ENCODE results near the gene TLL2. TPM values are rescaled to one million over a fixed set of nuclear protein-coding genes. Genes with fewer than 3 reads are reported as not detected.

TLL2 gene
- polyA plus RNA-seq, 3 donors, result not detected

DNA sequence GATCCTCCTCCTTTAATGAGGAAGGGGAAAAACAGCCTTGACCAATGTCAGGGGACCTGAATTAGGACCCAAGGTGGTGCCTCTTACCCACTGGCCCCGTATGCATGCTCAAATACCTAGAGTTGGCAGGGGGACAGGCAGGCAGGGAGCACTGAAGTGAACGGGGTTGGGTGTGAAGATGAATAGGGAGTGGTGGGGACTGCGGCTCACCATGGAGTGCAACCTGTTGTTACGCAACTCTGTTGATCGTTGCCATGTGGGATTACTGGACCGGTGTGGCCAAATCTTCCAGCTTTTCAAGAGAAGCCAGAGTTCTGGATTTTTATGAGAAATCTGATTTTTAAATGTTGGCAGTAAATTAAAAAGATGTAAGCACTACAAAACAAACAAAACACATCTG lies 48.1 kb downstream of the TLL2 start:
- Mint-ChIP-seq H3K36me3 (no peaks in the 10 kb centered on the region), H3K4me3 (no peak overlapping the region), H3K9me3 (peaks cover 2 to 11% (median 3%) of the 10 kb centered on the region in 7 donors), H3K27me3 (ENCODE audit: low read depth in 3 of 3) (peaks cover 7 to 22% (median 19%) of the 10 kb centered on the region in 3 donors), H3K27ac (no peak overlapping the region), H3K4me1 (no peaks in the 10 kb centered on the region)
- Histone ChIP-seq H3K4me3 (replicated peaks in 1 of 3; ENCODE audit: low read depth in 2 of 3, low read length in 3 of 3) (no peak overlapping the region), H3K4me2 (replicated peaks; ENCODE audit: extremely low read depth, low read length, poor library complexity, severe bottlenecking) (no peak overlapping the region), H3K27ac (ENCODE audit: low read depth in 1 of 2, low read length in 2 of 2) (no peak overlapping the region), H3K4me1 (ENCODE audit: control insufficient read depth in 1 of 2, insufficient read depth in 2 of 2, low read length in 2 of 2) (no peaks in the 10 kb centered on the region), H3K9me3 (replicated peaks in 1 of 2; ENCODE audit: control insufficient read depth in 1 of 2, insufficient read depth in 1 of 2, low read length in 2 of 2) (peaks cover 0 to 3% of the 10 kb centered on the region in 2 donors), H2AFZ (ENCODE audit: insufficient read depth, low read depth, low read length, poor library complexity, severe bottlenecking) (no peak overlapping the region), H3K9ac (ENCODE audit: insufficient read depth, low read length, poor library complexity, severe bottlenecking) (no peak overlapping the region), H3K36me3 (replicated peaks in 1 of 2; ENCODE audit: control insufficient read depth in 1 of 2, insufficient read depth in 2 of 2, low read length in 2 of 2) (no peaks in the 10 kb centered on the region), H4K20me1 (ENCODE audit: insufficient read depth, low read length) (no peaks in the 10 kb centered on the region), H3K79me2 (ENCODE audit: insufficient read depth, low read length) (no peaks in the 10 kb centered on the region), H3K27me3 (ENCODE audit: control insufficient read depth in 2 of 2, insufficient read depth in 2 of 2, low read length in 2 of 2) (no peaks in the 10 kb centered on the region)
- 88% methylated on average over 1 of the region's 6 CpGs for WGBS (ENCODE audit: insufficient coverage)
- TF ChIP-seq, protein P1, sequence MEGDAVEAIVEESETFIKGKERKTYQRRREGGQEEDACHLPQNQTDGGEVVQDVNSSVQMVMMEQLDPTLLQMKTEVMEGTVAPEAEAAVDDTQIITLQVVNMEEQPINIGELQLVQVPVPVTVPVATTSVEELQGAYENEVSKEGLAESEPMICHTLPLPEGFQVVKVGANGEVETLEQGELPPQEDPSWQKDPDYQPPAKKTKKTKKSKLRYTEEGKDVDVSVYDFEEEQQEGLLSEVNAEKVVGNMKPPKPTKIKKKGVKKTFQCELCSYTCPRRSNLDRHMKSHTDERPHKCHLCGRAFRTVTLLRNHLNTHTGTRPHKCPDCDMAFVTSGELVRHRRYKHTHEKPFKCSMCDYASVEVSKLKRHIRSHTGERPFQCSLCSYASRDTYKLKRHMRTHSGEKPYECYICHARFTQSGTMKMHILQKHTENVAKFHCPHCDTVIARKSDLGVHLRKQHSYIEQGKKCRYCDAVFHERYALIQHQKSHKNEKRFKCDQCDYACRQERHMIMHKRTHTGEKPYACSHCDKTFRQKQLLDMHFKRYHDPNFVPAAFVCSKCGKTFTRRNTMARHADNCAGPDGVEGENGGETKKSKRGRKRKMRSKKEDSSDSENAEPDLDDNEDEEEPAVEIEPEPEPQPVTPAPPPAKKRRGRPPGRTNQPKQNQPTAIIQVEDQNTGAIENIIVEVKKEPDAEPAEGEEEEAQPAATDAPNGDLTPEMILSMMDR (IDR thresholded peaks at IDR 0.05), result no peak
- intact Hi-C loops (cut with micrococcal nuclease), result no loop called here
- no peak for DNase-seq

DNA sequence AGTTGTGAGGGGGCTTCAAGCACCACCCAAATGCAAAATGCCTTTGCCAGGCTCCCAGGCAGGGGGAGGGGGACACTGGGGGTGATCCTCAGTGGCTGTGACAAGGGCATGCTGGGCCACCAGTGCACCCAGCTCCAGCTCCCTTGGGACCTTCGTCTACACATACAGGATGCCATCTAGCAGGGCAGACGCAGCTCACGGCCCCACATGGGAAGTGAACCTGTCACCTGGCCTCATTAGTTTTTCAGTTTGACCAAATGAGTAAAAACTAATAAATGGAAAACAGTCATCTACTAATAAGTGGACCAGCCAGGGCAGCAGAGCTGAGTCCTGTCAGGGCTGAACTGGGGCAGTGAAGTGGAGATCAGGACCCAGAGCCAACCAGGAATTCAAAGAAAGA lies 50.2 kb downstream of the TLL2 start:
- H3K9ac ChIP-seq (ENCODE audit: insufficient read depth, low read length, poor library complexity, severe bottlenecking), result no peak overlapping the region
- DNase-seq, result no peak
- H3K27ac Mint-ChIP-seq, result no peak overlapping the region
- no peaks in the 10 kb centered on the region for H4K20me1 ChIP-seq (ENCODE audit: insufficient read depth, low read length)
- TF ChIP-seq, protein P1 (IDR thresholded peaks at IDR 0.05), result no peak
- no peak overlapping the region for H2AFZ ChIP-seq (ENCODE audit: insufficient read depth, low read depth, low read length, poor library complexity, severe bottlenecking)
- intact Hi-C loops (cut with micrococcal nuclease), result no loop called here
- peaks cover 6 to 20% (median 13%) of the 10 kb centered on the region in 3 donors for H3K27me3 Mint-ChIP-seq (ENCODE audit: low read depth in 3 of 3)
- H3K79me2 ChIP-seq (ENCODE audit: insufficient read depth, low read length), result no peaks in the 10 kb centered on the region
- no peaks in the 10 kb centered on the region for H3K27me3 ChIP-seq (ENCODE audit: control insufficient read depth in 2 of 2, insufficient read depth in 2 of 2, low read length in 2 of 2)
- H3K4me1 ChIP-seq (ENCODE audit: control insufficient read depth in 1 of 2, insufficient read depth in 2 of 2, low read length in 2 of 2), result no peaks in the 10 kb centered on the region
- no peak overlapping the region for H3K4me2 ChIP-seq (replicated peaks; ENCODE audit: extremely low read depth, low read length, poor library complexity, severe bottlenecking)
- peaks cover 0 to 7% of the 10 kb centered on the region in 2 donors for H3K9me3 ChIP-seq (replicated peaks in 1 of 2; ENCODE audit: control insufficient read depth in 1 of 2, insufficient read depth in 1 of 2, low read length in 2 of 2)
- 100% methylated on average over 1 of the region's 3 CpGs for WGBS (ENCODE audit: insufficient coverage)
- H3K4me1 Mint-ChIP-seq, result no peaks in the 10 kb centered on the region
- no peaks in the 10 kb centered on the region for H3K36me3 Mint-ChIP-seq
- H3K9me3 Mint-ChIP-seq, result peaks cover 6 to 15% (median 8%) of the 10 kb centered on the region in 7 donors
- no peak overlapping the region for H3K27ac ChIP-seq (ENCODE audit: low read depth in 1 of 2, low read length in 2 of 2)
- no peaks in the 10 kb centered on the region for H3K36me3 ChIP-seq (replicated peaks in 1 of 2; ENCODE audit: control insufficient read depth in 1 of 2, insufficient read depth in 2 of 2, low read length in 2 of 2)
- H3K4me3 Mint-ChIP-seq, result no peak overlapping the region
- no peak overlapping the region for H3K4me3 ChIP-seq (replicated peaks in 1 of 3; ENCODE audit: low read depth in 2 of 3, low read length in 3 of 3)
